ENCODE data around the gene MACROD2.

Gene MACROD2

GRCh38 chr20:15065794-15066193 lies 1070.5 kb downstream of the MACROD2 start:
- Mint-ChIP-seq H3K4me1 (no peaks in the 10 kb centered on the region), H3K36me3 (no peaks in the 10 kb centered on the region), H3K4me3 (no peak overlapping the region), H3K27me3 (peaks cover 3% of the 10 kb centered on the region), H3K9me3 (peaks cover 2% of the 10 kb centered on the region), H3K27ac (no peak overlapping the region)
- no peak for ATAC-seq (ENCODE audit: low read depth)
- no peak for DNase-seq (ENCODE audit: low spot score in 2 of 2)

DNA sequence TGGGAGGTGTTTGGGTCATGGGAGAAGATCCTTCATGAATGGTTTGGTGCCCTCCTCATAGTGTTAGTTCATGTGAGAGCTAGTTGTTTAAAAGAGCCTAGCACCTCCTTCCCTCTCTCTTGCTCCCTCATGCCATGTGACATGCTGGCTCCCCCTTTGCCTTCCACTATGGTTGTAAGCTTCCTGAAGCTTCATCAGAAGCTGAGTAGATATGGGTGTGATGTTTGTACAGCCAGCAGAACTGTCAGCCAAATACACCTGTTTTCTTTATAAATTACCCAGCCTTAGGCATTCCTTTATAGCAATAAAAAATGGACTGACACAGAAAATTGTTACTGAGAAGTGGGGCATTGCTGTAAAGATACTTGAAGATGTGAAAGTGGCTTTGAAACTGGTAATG lies 1073.2 kb downstream of the MACROD2 start:
- Mint-ChIP-seq H3K27me3 (no peaks in the 10 kb centered on the region), H3K36me3 (no peaks in the 10 kb centered on the region), H3K4me3 (no peak overlapping the region), H3K27ac (no peak overlapping the region), H3K9me3 (peaks cover 2% of the 10 kb centered on the region), H3K4me1 (no peaks in the 10 kb centered on the region)
- DNase-seq (ENCODE audit: low spot score in 2 of 2) (no peak), ATAC-seq (ENCODE audit: low read depth) (no peak)

DNA sequence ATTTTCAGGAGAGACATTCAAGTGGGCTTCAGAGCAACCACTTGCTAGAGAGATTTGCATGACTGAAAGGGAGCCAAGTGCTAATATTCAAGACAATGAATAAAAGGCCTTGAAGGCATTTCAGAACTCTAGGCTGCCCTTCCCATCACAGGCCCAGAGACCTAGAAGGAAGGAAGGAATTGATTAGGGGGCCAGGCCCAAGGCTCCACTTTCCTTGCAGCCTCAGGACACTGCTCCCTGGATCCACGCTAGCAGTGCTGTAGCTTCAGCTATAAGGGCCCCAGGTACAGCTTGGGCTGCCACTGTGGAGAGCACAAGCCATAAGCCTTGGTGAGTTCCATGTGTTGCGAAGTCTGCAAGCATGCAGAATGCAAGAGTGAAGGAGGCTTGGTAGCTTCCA lies 1074.0 kb downstream of the MACROD2 start:
- H3K27me3 Mint-ChIP-seq = no peaks in the 10 kb centered on the region
- DNase-seq (ENCODE audit: low spot score in 2 of 2) = no peak
- peaks cover 2% of the 10 kb centered on the region for H3K9me3 Mint-ChIP-seq
- H3K36me3 Mint-ChIP-seq = no peaks in the 10 kb centered on the region
- H3K27ac Mint-ChIP-seq = no peak overlapping the region
- H3K4me1 Mint-ChIP-seq = no peaks in the 10 kb centered on the region
- no peak for ATAC-seq (ENCODE audit: low read depth)
- no peak overlapping the region for H3K4me3 Mint-ChIP-seq

DNA sequence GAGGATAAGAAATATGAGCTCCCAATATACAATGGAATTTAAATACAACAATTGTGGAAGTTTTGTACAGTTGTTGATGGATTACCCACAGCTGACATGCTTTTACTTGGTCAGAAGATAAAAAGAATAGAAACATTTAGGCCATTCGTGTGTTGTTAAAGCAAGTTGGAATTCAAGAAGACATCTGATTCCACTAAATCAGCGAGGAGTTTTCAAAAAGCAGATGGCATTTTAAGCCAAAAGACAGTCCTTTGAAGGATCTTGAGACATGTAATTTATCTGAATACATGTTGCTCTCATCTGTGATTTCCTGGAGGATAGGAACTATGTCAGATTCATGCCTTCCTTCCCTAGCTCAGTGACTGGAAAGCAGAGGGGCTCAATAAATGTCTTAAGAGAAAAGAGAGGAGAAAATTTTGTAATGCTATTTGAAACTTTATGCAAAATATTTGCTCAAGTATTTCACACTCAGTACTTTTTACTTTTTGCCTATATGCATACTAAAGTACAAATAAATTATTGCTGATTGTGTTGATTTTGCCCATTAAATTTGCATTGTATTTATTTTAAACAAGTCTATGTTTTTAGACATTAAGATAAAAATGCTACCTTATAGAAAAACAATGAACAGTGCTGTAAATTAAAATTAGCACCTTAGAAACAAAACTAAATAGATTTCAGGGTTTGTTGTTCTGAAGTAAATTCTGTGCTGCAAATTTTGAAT lies 1075.9 kb downstream of the MACROD2 start:
- Mint-ChIP-seq H3K36me3 (no peaks in the 10 kb centered on the region), H3K4me1 (no peaks in the 10 kb centered on the region), H3K9me3 (peaks cover 2% of the 10 kb centered on the region), H3K27me3 (peaks cover 2% of the 10 kb centered on the region), H3K27ac (no peak overlapping the region), H3K4me3 (no peak overlapping the region)
- ATAC-seq (ENCODE audit: low read depth) = no peak
- DNase-seq (ENCODE audit: low spot score in 2 of 2) = no peak

- Mint-ChIP-seq H3K27me3 (peaks cover 2% of the 10 kb centered on the region), H3K27ac (no peak overlapping the region), H3K9me3 (peaks cover 2% of the 10 kb centered on the region), H3K4me1 (no peaks in the 10 kb centered on the region), H3K36me3 (no peaks in the 10 kb centered on the region), H3K4me3 (no peak overlapping the region)
- ATAC-seq (ENCODE audit: low read depth) = no peak
- DNase-seq (ENCODE audit: low spot score in 2 of 2) = no peak
These were observed 1077.0 kb downstream of the MACROD2 start for GRCh38 chr20:15072316-15072715.

DNA sequence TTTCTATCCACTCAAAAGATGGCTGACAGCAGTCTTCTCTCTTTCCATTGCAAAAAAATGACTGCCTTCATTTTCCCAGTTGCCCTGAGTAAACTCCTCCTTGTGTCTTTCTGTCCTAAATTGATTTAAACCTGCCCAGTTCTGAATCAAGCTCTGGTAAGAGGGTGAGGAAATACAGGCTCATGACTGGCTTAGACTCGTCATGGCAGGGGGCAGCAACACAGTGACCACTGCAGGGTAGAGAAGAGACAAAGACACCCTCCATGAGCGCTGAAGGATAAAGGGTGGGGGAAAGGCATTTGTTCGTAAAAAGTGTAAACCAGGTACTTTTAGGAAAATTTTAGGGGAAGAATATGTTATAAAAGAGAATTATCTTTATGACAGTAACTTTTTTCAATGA lies 1080.3 kb downstream of the MACROD2 start:
- Mint-ChIP-seq H3K36me3 (no peaks in the 10 kb centered on the region), H3K27ac (no peak overlapping the region), H3K9me3 (no peaks in the 10 kb centered on the region), H3K27me3 (peaks cover 2% of the 10 kb centered on the region), H3K4me1 (no peaks in the 10 kb centered on the region), H3K4me3 (no peak overlapping the region)
- DNase-seq (ENCODE audit: low spot score in 2 of 2) = no peak
- no peak for ATAC-seq (ENCODE audit: low read depth)

GRCh38 chr20:15076785-15077184 lies 1081.5 kb downstream of the MACROD2 start:
- H3K27ac Mint-ChIP-seq = no peak overlapping the region
- no peak overlapping the region for H3K4me3 Mint-ChIP-seq
- no peaks in the 10 kb centered on the region for H3K4me1 Mint-ChIP-seq
- peaks cover 2% of the 10 kb centered on the region for H3K27me3 Mint-ChIP-seq
- DNase-seq (ENCODE audit: low spot score in 2 of 2) (no peak), ATAC-seq (ENCODE audit: low read depth) (no peak)
- H3K36me3 Mint-ChIP-seq = no peaks in the 10 kb centered on the region
- no peaks in the 10 kb centered on the region for H3K9me3 Mint-ChIP-seq

DNA sequence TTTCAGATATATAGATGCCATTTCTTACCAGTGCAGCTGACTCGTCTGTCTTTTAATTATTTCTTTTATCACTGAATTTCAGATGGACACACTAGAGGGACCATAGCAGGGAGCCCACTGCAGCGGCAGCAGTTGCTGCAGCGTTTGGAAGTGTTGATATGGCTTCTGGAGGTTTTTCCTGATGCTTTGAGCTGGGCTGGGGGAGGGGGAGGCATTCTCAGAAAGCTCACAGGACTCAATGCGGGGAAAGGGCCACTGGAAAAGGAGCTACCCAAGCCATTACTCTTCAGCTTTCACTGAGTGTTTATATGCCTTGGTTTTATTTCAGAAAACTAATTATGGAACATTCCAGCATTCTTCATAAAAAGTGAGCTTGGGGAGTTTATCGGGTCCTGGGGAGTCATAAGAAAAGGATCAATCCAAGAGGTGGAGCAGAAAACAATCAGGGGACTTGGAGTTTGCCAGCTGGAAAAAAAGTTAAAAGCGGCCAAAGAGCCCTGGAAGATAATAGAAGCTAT lies 1082.5 kb downstream of the MACROD2 start:
- no peaks in the 10 kb centered on the region for H3K9me3 Mint-ChIP-seq
- no peak overlapping the region for H3K4me3 Mint-ChIP-seq
- H3K27ac Mint-ChIP-seq = no peak overlapping the region
- ATAC-seq (ENCODE audit: low read depth) (no peak), DNase-seq (ENCODE audit: low spot score in 2 of 2) (no peak)
- H3K27me3 Mint-ChIP-seq = peaks cover 2% of the 10 kb centered on the region
- H3K4me1 Mint-ChIP-seq = no peaks in the 10 kb centered on the region
- no peaks in the 10 kb centered on the region for H3K36me3 Mint-ChIP-seq

DNA sequence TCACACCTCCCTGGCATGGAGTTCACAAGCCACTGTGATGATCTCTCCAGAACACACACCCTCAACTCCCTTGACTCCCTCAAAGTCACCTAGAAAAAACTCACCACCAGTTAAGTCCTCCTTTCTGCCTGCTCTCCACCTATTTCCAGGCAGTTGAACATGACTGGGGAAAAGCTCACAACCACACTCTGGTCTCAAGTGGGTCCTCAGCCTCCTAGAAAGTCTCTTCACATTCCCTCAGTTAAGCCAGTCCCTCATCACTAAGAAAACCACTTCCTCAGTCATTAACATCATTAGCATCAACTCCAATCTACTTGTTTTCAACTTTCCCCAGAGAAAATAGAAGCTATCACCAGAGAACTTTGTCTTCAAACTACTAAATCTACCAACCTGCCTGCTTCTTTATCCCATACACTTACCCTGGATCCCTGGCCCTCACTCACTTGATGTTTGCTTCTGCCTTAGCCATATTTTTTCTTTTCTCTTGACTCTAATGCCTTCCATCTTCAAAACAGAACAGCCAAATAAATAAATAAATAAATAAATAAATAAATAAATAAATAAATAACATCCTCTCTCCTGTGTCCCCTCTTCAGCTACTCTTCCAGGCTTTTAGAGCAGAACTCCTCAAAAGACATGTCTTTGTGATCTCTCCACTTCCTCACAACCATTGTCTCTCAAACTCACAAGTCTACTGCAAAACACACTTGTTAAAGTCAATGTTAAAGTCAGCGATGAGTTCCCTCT lies 1084.5 kb downstream of the MACROD2 start:
- no peak overlapping the region for H3K4me3 Mint-ChIP-seq
- peaks cover 2% of the 10 kb centered on the region for H3K27me3 Mint-ChIP-seq
- H3K36me3 Mint-ChIP-seq = no peaks in the 10 kb centered on the region
- H3K27ac Mint-ChIP-seq = no peak overlapping the region
- DNase-seq (ENCODE audit: low spot score in 2 of 2) (no peak), ATAC-seq (ENCODE audit: low read depth) (no peak)
- no peaks in the 10 kb centered on the region for H3K4me1 Mint-ChIP-seq
- no peaks in the 10 kb centered on the region for H3K9me3 Mint-ChIP-seq

DNA sequence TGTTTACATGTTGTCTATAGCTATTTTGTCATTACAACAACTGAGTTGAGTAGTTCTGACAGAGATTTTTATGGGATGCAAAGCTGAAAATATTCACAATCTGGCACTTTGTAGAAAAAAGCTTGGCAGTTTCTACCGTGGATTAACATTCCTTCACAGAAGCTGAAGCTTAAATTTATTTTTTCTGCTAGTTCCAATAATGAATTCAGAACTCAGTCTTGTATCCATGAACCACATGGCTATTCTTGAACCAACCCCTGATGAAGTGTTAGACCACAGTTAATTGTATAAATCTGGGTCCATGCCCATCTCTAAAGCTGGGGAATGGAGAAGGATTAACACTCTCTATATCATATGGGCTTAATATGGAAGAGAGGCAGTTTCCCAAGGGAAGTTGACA lies 1085.9 kb downstream of the MACROD2 start:
- Mint-ChIP-seq H3K27me3 (no peaks in the 10 kb centered on the region), H3K4me1 (no peaks in the 10 kb centered on the region), H3K4me3 (no peak overlapping the region), H3K9me3 (no peaks in the 10 kb centered on the region), H3K36me3 (no peaks in the 10 kb centered on the region), H3K27ac (no peak overlapping the region)
- no peak for DNase-seq (ENCODE audit: low spot score in 2 of 2)
- no peak for ATAC-seq (ENCODE audit: low read depth)

DNA sequence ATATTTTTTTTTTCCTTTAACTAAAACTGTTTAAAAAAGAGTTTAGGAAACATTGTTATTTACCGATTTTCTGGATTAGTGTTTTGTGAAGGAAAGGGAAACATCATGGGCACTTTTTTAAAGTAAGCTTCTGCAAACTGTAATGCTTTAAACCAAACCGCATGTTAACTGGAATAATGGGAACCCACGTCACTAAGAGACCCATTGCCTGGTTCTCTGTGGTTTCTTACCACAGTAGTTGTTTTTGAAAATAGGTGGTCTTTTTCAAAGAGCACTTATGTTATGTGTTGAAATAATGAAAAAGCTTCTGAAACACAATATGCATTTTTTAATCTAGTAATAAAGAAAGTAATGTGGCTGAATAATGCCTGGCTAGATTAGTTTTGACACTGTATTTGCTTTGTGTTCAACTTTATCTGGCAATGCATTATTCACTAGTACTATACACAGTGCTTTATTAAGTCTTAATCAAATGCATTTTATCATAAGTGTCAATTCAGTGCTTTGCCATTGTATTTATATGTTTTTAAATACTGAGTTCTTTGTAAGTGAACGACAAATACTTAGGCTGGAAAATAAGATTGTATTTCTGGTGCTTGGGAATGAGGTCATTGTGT lies 1096.2 kb downstream of the MACROD2 start:
- Mint-ChIP-seq H3K36me3 (no peaks in the 10 kb centered on the region), H3K4me1 (no peaks in the 10 kb centered on the region), H3K4me3 (no peak overlapping the region), H3K27ac (no peak overlapping the region), H3K27me3 (no peaks in the 10 kb centered on the region), H3K9me3 (no peaks in the 10 kb centered on the region)
- ATAC-seq (ENCODE audit: low read depth) (no peak), DNase-seq (ENCODE audit: low spot score in 2 of 2) (no peak)

DNA sequence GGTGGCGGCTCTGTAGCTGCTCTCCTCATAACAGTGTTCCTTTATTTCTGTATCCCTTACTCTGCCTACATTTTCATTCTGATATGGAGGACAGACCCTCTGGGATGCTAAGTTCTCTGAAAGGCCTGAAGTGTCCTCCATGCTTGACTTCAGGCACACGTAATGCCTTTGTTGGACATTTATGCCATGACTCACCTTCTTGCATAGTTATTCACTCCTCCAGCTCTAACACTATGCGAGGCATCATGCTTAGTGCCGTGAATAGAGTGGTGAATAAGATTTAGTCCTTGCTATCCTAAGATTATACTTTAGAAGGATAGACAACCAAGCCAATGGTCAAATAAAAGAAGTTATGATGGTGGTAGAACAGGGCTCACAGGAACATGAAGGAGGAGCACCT lies 1103.0 kb downstream of the MACROD2 start:
- no peak overlapping the region for H3K4me3 Mint-ChIP-seq

GRCh38 chr20:15099130-15099529 lies 1103.8 kb downstream of the MACROD2 start:
- Mint-ChIP-seq H3K4me3 (no peak overlapping the region), H3K4me1 (no peaks in the 10 kb centered on the region), H3K36me3 (no peaks in the 10 kb centered on the region), H3K27me3 (peaks cover 2% of the 10 kb centered on the region), H3K27ac (no peak overlapping the region), H3K9me3 (peaks cover 5% of the 10 kb centered on the region)
- no peak for ATAC-seq (ENCODE audit: low read depth)
- no peak for DNase-seq (ENCODE audit: low spot score in 2 of 2)

More for the DNA sequence above, 1103.0 kb downstream of the MACROD2 start:
- Mint-ChIP-seq H3K4me1 (no peaks in the 10 kb centered on the region), H3K9me3 (peaks cover 2% of the 10 kb centered on the region), H3K27ac (no peak overlapping the region), H3K36me3 (no peaks in the 10 kb centered on the region), H3K27me3 (no peaks in the 10 kb centered on the region)
- no peak for ATAC-seq (ENCODE audit: low read depth)
- no peak for DNase-seq (ENCODE audit: low spot score in 2 of 2)

- Mint-ChIP-seq H3K9me3 (peaks cover 5% of the 10 kb centered on the region), H3K27ac (no peak overlapping the region), H3K4me3 (no peak overlapping the region), H3K4me1 (no peaks in the 10 kb centered on the region), H3K36me3 (no peaks in the 10 kb centered on the region), H3K27me3 (peaks cover 2% of the 10 kb centered on the region)
- ATAC-seq (ENCODE audit: low read depth) (no peak), DNase-seq (ENCODE audit: low spot score in 2 of 2) (no peak)
These were observed 1105.3 kb downstream of the MACROD2 start for GRCh38 chr20:15100506-15101160.
